Measurements from ENCODE around the gene BAIAP2L2. TPM values are rescaled to one million over a fixed set of nuclear protein-coding genes. Genes with fewer than 3 reads are reported as not detected.

Gene BAIAP2L2
- total and polyA plus RNA-seq, 3 donors from 2014 or later, result 6.6 to 10.0 (median 8.8) TPM

GRCh38 chr22:38072322-38073149, 37.9 kb downstream of the BAIAP2L2 start:
- DNase-seq, result no peak
- H3K4me1 ChIP-seq, result peaks cover 21% of the 10 kb centered on the region
- H3K9me3 ChIP-seq, result no peaks in the 10 kb centered on the region
- no peaks in the 10 kb centered on the region for H3K36me3 ChIP-seq (ENCODE audit: low read depth, missing control alignments)
- no peak overlapping the region for H3K4me3 ChIP-seq
- intact Hi-C loops (cut with DNase I; ENCODE audit: low total_unique reads), result no loop called here
- TF ChIP-seq CTCF (IDR thresholded peaks at IDR 0.05) (no peak), POLR2A (IDR thresholded peaks at IDR 0.05) (no peak)
- H3K27ac ChIP-seq, result no peak overlapping the region
- H3K27me3 ChIP-seq, result no peaks in the 10 kb centered on the region
- 90 to 94% methylated on average over 16 to 25 of the region's 25 CpGs for WGBS, 2 donors

GRCh38 chr22:38071421-38072321, 38.8 kb downstream of the BAIAP2L2 start:
- WGBS, 2 donors, result 87 to 89% methylated on average over 21 to 22 of the region's 22 CpGs
- DNase-seq, result no peak
- Histone ChIP-seq H3K9me3 (no peaks in the 10 kb centered on the region), H3K27me3 (no peaks in the 10 kb centered on the region), H3K4me3 (no peak overlapping the region), H3K36me3 (ENCODE audit: low read depth, missing control alignments) (no peaks in the 10 kb centered on the region), H3K27ac (no peak overlapping the region), H3K4me1 (peaks cover 27% of the 10 kb centered on the region)
- intact Hi-C loops (cut with DNase I; ENCODE audit: low total_unique reads), result no loop called here
- TF ChIP-seq POLR2A (IDR thresholded peaks at IDR 0.05), result no peak
- no peak for TF ChIP-seq CTCF (IDR thresholded peaks at IDR 0.05)

GRCh38 chr22:38070250-38070921, 40.1 kb downstream of the BAIAP2L2 start:
- Histone ChIP-seq H3K4me1 (peaks cover 21% of the 10 kb centered on the region), H3K36me3 (ENCODE audit: low read depth, missing control alignments) (no peaks in the 10 kb centered on the region), H3K9me3 (no peaks in the 10 kb centered on the region), H3K27me3 (no peaks in the 10 kb centered on the region), H3K4me3 (no peak overlapping the region), H3K27ac (peak overlapping the region; percentile 75 to 86)
- no peak for DNase-seq
- TF ChIP-seq POLR2A (IDR thresholded peaks at IDR 0.05) (no peak), CTCF (IDR thresholded peaks at IDR 0.05) (no peak)
- intact Hi-C loops (cut with DNase I; ENCODE audit: low total_unique reads), result no loop called here
- WGBS, 2 donors, result 80 to 88% methylated on average over 10 to 11 of the region's 11 CpGs

DNA sequence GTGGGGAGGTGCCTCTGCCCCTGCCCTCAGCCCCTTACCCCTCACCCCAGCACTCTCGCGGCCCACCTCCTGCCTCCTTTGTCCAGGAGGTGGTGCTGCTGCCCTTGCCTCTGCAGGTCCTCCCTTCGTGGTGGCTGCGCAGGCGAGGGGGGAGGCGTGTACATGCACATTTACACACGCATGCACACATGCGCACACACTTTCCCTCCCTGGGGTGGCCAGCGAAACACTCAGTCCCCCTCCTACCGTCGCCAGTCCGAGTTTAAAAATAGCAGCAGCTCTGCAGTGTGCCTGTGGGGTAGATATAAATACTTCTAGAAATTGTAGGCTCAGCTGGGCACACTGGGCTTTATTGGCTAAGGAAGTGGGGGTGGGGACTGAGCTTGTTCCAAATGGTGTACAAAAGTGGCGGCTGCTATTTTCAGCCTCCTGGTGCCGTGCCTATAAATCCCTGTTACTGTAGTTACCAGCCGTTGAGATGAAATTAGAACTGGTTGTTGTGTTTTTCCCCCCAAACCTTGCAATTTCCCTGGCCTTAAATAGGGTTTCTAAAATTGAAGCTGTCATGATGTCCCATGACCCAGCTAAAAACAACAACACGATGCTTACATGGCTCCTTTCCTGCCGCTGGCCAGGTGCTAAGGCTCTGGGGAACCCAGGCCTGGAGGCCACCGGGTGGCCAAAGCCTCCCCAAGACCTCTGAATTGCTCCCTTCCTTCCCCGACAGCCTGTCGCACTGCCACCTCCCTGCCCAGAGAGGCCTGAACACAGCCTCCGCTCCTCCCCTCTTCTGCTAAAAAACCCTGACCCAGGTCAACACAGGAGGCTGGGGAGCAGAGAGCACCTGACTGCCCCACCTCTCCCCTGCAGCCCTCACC, 40.9 kb downstream of the BAIAP2L2 start:
- no peak overlapping the region for H3K4me3 ChIP-seq
- DNase-seq, result peak; percentile 55

More for the DNA sequence above, 40.9 kb downstream of the BAIAP2L2 start:
- WGBS, 2 donors, result 67 to 88% methylated on average over 21 of the region's 21 CpGs
- Histone ChIP-seq H3K27me3 (no peaks in the 10 kb centered on the region), H3K9me3 (no peaks in the 10 kb centered on the region), H3K27ac (peak overlapping the region; percentile 75 to 86), H3K4me1 (peaks cover 14% of the 10 kb centered on the region), H3K36me3 (ENCODE audit: low read depth, missing control alignments) (no peaks in the 10 kb centered on the region)
- intact Hi-C loops (cut with DNase I; ENCODE audit: low total_unique reads), result no loop called here
- TF ChIP-seq POLR2A (IDR thresholded peaks at IDR 0.05) (no peak), CTCF (IDR thresholded peaks at IDR 0.05) (peak; percentile 17 to 47 (median 32))

All from testis (tissue), 3 donors.